GM18498 (cell line): ENCODE measurements around the gene INPP5D.
A peak's percentile ranks its signal among the peaks of the same experiment; 100 is the strongest.
"Not testable (repeated sequence)": the region's sequence is repeated elsewhere in the genome, so short reads cannot be mapped to it uniquely, and the experiment has no call there.

Experiments used
- ATAC-seq: cut with Tn5 transposase; IDR thresholded peaks from one replicate; pipeline ENCODE4 v1.9.1; 2021; ENCODE audit warnings: mild to moderate bottlenecking, moderate library complexity; ENCODE audit not compliant: unreplicated experiment

The INPP5D gene

DNA sequence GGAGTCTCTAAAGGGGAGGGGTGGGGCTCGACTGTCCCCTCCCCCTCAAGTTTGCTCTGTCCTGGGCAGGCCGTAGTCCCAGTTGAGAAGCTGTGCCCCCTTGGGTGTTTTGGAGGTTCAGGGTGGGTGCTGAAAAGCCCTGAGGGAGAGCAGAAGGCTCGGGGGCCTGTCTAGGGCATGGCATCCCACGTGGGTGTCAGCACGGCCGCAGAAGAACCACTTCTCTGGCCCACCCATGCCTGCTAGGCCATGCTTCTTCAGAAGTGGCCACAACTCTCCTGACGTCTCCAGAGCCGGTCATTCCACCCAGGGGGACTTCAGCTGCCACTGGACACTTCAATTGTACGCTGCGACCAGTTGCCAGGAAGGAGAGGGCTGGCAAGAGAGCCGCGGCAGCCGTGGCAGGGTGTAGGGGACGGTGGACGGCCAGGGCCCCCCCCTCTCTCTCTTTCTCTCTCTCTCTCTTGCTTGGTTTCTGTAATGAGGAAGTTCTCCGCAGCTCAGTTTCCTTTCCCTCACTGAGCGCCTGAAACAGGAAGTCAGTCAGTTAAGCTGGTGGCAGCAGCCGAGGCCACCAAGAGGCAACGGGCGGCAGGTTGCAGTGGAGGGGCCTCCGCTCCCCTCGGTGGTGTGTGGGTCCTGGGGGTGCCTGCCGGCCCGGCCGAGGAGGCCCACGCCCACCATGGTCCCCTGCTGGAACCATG lies at the start of gene INPP5D:
Gene INPP5D (plus strand): TSS at position 546 of the 704 bp plus-strand sequence. CDS start 137 bp downstream, at position 683.
- ATAC-seq: peak; percentile 49

GRCh38 chr2:233010569-233011267 lies 49.4 kb upstream of the INPP5D start:
- no peak for ATAC-seq

DNA sequence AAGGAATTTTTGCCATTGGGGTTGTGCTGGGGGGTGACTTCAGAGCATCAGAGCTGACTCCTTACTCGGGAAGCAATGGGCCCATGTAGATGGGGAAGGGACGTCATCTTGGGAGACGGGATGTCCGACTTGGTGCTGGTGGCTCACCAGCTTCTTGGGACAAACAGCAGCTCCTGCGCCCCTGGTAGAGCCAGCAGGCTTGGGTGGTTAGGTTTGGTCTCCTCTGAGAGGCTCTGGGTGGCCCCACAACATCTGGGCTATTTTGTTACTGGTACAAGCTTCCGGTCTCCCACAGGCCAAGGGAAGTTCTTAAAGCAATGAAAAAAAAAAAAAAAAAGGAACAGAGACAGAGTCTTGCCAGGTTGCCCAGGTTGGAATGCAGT lies 48.9 kb upstream of the INPP5D start:
- no peak for ATAC-seq

GRCh38 chr2:233011702-233012131 lies 48.4 kb upstream of the INPP5D start:
- no peak for ATAC-seq

- no peak for ATAC-seq
Measured at GRCh38 chr2:233012301-233012971, 47.7 kb upstream of the INPP5D start.

DNA sequence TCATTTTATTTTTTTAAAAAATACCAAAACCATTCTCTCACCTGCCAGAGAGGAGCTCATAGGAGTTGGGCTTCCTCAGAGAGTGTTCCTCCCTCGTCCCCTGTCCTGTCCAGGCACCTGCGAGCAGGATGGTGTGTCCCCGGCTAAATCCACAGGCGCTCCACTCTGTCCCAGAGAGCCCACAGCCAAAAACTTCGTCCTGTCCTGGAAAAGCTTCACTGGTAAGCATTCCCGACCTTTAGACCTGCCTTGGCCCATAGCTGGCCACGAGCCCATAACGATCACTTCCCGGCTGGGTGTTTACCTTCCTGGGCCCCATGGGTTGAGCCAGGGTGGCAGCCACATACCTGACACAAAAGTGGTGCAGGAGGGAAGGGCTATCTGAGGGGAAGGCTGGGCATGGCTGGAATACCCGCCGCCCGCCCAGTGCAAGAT lies 47.1 kb upstream of the INPP5D start, which contains the start of gene NGEF:
Gene NGEF (minus strand): TSS at position 230 of the 435 bp plus-strand sequence. CDS start 38,366 bp downstream, outside the sequence.
- no peak for ATAC-seq

- no peak for ATAC-seq
Measured at GRCh38 chr2:233013650-233014049, 46.5 kb upstream of the INPP5D start.

GRCh38 chr2:233015019-233015645 lies 45.0 kb upstream of the INPP5D start:
- ATAC-seq: no peak

DNA sequence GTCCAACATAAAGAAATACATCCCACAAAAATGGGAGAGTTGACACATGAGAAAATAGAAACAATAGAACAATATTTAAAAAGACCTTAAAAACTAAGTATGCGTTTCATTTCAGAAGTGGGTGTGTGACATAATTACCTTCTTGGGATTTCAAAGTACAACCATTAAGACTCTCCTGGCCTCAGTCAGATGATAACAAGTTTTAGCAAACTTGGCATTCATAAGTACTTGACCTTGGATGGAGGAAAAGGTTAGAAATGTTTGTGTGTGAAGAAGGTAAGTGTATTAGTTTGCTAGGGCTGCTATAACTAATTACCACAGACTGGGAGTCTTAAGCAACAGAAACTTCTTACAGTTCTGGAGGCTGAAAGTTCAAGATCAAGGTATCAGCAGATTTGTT lies 42.2 kb upstream of the INPP5D start:
- ATAC-seq: no peak

DNA sequence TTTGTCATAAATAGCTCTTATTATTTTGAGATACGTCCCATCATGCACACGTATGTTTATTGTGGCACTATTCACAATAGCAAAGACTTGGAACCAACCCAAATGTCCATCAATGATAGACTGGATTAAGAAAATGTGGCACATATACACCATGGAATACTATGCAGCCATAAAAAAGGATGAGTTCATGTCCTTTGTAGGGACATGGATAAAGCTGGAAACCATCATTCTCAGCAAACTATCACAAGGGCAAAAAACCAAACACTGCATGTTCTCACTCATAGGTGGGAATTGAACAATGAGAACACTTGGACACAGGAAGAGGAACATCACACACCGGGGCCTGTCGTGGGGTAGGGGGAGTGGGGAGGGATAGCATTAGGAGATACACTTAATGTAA lies 40.5 kb upstream of the INPP5D start:
- ATAC-seq: not testable (repeated sequence)

GRCh38 chr2:233020454-233020853 lies 39.7 kb upstream of the INPP5D start:
- ATAC-seq: no peak

GRCh38 chr2:233021771-233022170 lies 38.4 kb upstream of the INPP5D start:
- no peak for ATAC-seq

GRCh38 chr2:233022561-233022960 lies 37.6 kb upstream of the INPP5D start:
- no peak for ATAC-seq

GRCh38 chr2:233023007-233023760 lies 37.0 kb upstream of the INPP5D start:
- ATAC-seq: no peak

DNA sequence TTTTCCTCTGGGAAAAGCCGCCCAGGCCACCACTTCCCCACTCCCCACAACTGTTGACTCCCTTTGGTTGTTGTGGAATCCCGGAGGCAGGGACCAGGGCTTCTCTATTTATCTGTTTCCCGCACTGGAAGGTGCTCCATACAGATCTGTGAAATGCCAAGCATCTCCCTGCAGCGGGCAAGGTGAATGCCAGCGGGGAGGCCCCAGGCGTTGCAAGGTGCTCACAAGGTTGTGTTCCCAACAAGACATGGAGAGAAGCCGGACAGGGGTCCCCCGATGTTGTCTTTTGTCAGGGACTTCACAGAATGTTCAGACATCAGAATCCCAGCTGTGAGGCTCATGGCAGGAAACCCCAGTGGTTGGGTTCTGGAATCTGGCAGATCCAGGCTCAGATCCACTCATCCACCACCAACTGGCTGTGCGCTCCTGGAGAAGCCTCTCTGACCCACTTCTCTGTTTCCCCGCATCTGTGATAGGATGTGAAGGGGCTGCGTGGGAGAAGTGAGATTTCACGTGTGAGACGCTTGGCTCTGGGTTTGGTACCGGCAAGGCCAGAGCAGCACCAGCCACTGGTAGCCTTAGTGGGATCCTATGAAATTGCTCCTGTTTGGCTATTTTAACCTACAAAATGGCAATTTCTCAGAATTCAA lies 36.3 kb upstream of the INPP5D start:
- ATAC-seq: no peak

DNA sequence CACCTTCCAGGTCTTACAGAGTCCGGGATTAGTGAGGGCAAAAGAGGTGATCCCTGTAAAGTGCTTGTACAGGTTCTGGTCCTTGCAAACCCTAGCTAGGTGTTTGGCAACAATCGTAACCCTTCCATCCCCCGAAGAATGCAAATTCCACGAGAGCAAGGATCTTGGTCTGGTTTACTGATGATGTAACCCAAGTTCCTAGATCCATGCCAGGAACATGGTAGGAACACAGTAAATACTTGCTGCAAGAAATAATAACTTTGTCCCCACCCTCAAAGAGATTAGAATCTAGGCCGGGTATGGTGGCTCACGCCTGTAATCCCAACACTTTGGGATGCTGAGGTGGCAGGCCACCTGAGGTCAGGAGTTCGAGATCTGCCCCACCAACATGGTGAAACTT lies 34.4 kb upstream of the INPP5D start:
- no peak for ATAC-seq

DNA sequence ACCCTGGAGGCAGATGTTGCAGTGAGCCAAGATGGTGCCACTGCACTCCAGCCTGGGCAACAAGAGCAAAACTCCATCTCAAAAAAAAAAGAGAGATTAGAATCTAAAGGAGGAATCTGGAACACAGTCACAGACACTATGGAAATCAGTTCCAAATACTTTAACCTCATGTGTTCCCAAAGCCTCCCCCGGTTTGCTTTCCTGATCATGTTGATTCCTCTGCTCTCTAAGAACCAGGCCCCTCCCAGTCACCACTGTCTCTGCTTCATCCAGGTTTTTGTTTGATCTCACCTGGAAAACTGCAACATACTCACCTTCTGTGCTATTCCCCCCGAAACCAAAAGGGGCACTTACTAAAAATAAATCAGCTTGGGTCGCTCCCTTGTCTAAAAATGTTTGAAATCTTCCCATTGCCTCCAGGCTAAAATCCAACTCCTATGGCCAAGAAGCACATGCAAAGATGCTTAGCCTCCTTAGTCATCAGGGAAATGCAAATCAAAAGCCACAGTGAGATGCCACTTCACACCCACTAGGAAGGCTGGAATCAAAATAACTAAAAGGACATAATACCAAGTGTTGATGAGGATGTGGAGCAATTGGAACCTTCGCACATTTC lies 33.8 kb upstream of the INPP5D start:
- no peak for ATAC-seq

DNA sequence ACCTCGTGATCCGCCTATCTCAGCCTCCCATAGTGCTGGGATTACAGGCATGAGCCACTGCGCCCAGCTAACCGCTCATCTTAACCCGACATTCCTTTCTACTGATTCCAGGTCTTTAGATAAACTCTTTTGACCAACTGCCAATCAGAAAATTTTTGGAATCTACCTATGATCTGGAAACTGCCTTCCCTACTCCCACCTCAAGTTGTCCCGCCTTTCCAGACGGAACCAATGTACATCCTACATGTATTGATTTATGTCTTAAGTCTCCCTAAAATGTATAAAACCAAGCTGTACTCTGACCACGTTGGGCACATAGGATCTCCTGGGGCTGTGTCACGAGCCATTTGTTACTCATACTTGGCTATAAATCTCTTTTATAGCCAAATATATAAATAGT lies 30.8 kb upstream of the INPP5D start:
- no peak for ATAC-seq
